GM12865 (cell line): ENCODE data around the gene PCDHGB1.

ENCODE experiments used
- DNase-seq: peaks from one replicate; pipeline ENCODE4 v3.0.0; 2010; ENCODE audit warnings: low read depth
- H3K4me3 ChIP-seq: 2 replicates; pipeline ENCODE4 v1.5.1; 2011; ENCODE audit warnings: mild to moderate bottlenecking, low read depth, low read length, control low read depth
- TF ChIP-seq, protein P1 (sequence below): IDR thresholded peaks from 2 replicates; pipeline ENCODE4 v1.5.1; 2011; ENCODE audit warnings: low read length, control low read depth, low read depth, inconsistent platforms; ENCODE audit not compliant: insufficient read depth; ENCODE audit errors: missing control alignments

The PCDHGB1 gene

DNA sequence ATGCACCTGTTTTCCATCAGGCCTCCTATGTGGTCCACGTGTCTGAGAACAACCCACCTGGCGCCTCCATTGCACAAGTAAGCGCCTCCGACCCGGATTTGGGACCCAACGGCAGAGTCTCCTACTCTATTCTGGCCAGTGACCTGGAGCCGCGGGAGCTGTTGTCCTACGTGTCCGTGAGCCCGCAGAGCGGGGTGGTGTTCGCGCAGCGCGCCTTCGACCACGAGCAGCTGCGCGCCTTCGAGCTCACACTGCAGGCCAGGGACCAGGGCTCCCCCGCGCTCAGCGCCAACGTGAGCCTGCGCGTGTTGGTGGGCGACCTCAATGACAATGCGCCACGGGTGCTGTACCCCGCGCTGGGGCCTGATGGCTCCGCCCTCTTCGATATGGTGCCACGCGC, 1.7 kb downstream of the PCDHGB1 start:
- TF ChIP-seq, protein P1, sequence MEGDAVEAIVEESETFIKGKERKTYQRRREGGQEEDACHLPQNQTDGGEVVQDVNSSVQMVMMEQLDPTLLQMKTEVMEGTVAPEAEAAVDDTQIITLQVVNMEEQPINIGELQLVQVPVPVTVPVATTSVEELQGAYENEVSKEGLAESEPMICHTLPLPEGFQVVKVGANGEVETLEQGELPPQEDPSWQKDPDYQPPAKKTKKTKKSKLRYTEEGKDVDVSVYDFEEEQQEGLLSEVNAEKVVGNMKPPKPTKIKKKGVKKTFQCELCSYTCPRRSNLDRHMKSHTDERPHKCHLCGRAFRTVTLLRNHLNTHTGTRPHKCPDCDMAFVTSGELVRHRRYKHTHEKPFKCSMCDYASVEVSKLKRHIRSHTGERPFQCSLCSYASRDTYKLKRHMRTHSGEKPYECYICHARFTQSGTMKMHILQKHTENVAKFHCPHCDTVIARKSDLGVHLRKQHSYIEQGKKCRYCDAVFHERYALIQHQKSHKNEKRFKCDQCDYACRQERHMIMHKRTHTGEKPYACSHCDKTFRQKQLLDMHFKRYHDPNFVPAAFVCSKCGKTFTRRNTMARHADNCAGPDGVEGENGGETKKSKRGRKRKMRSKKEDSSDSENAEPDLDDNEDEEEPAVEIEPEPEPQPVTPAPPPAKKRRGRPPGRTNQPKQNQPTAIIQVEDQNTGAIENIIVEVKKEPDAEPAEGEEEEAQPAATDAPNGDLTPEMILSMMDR = no peak
- H3K4me3 ChIP-seq = no peak overlapping the region
- DNase-seq = no peak

DNA sequence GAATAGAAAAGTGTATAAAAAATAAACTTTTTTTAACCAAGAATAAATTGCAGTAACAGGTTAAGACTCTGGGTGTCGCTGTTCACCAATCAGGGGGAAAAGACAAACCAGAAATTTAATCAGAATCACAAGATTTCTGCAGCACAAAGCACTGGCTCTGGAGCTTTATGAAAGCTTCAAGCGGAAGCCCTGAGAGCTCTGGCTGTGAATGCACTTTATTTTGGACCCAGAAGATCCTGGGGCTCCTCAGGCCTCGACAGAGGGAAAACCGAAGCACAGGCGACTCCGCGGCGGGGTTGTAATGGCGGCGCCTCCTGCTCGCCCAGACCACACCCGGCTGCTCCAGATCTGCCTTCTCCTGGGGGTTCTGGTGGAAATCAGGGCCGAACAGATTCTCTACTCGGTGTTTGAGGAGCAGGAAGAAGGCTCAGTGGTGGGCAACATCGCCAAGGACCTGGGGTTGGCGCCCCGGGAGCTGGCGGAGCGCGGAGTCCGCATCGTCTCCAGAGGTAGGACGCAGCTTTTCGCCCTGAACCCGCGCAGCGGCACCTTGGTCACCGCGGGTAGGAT, 5.1 kb downstream of the PCDHGB1 start, which contains the start of gene PCDHGA4:
Gene PCDHGA4, plus strand, starts transcription at position 122 of the 570 bp plus-strand sequence. Its CDS starts 87 bp downstream, at position 209.
- no peak for DNase-seq
- TF ChIP-seq, protein P1 = peak; percentile 16

DNA sequence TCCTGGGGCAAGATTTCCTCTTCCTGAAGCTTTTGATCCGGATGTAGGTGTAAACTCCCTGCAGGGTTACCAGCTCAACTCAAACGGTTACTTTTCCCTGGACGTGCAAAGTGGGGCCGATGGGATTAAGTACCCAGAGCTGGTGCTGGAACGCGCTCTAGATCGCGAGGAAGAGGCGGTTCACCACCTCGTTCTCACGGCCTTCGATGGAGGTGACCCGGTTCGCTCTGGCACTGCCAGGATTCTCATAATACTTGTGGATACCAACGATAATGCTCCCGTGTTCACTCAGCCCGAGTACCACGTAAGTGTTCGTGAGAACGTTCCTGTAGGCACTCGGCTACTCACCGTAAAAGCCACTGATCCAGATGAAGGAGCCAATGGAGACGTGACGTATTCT, 5.7 kb downstream of the PCDHGB1 start:
- DNase-seq = no peak
- TF ChIP-seq, protein P1 = no peak
- no peak overlapping the region for H3K4me3 ChIP-seq

More for the DNA sequence above, 5.1 kb downstream of the PCDHGB1 start, which contains the start of gene PCDHGA4:
- no peak within 1 kb of the TSS for H3K4me3 ChIP-seq

DNA sequence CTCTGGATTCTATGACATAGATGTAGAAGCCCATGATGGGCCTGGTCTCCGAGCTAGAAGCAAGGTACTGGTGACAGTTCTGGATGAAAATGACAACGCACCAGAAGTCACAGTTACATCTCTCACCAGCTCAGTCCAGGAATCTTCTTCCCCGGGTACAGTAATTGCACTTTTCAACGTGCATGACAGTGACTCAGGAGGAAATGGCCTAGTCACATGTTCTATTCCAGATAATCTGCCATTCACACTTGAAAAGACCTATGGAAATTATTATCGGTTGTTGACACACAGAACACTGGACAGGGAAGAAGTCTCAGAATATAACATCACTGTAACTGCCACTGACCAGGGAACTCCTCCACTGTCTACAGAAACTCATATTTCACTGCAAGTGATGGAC, 6.2 kb downstream of the PCDHGB1 start:
- H3K4me3 ChIP-seq = no peak overlapping the region
- TF ChIP-seq, protein P1 = no peak
- no peak for DNase-seq

DNA sequence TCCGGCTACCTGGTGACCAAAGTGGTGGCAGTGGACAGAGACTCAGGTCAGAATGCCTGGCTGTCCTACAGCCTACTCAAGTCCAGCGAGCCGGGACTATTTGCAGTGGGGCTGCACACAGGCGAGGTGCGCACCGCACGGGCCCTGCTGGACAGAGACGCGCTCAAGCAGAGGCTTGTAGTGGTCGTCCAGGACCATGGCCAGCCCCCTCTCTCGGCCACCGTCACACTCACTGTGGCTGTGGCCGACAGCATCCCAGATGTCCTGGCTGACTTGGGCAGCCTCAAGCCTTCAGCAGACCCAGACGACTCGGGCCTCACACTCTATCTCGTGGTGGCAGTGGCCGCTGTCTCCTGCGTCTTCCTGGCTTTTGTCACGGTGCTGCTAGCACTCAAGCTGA, 7.1 kb downstream of the PCDHGB1 start:
- DNase-seq = no peak
- no peak overlapping the region for H3K4me3 ChIP-seq
- TF ChIP-seq, protein P1 = no peak

DNA sequence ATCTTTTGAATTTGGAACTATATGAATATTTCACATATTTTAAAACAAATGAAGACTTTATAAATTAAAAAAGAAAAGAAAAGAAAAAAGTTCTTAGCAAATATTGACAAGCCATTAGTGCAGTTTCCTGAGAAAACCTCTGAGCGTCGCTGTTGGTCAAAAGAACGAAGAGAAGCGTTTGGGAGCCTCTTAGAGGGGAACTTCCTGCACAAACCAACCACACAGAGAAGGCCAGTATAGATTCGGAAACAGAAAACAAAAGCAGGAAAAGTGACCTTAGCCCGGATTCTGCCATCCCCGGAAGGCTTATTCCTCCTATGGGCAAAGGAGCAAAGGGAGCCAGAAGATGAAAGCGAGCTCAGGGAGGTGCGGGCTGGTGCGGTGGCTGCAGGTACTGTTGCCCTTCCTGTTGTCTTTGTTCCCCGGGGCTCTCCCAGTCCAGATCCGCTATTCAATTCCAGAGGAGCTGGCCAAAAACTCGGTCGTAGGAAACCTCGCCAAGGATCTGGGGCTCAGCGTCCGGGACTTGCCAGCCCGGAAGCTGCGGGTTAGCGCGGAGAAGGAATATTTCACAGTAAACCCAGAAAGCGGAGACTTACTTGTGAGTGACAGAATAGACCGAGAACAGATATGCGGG, 10.0 kb downstream of the PCDHGB1 start, which contains the start of gene PCDHGB2:
Gene PCDHGB2, plus strand, starts transcription at position 205 of the 637 bp plus-strand sequence. Its CDS starts 142 bp downstream, at position 347.
- TF ChIP-seq, protein P1 = peak; percentile 42
- peak; percentile 64 for DNase-seq
- peak within 1 kb of the TSS; percentile 39 for H3K4me3 ChIP-seq

DNA sequence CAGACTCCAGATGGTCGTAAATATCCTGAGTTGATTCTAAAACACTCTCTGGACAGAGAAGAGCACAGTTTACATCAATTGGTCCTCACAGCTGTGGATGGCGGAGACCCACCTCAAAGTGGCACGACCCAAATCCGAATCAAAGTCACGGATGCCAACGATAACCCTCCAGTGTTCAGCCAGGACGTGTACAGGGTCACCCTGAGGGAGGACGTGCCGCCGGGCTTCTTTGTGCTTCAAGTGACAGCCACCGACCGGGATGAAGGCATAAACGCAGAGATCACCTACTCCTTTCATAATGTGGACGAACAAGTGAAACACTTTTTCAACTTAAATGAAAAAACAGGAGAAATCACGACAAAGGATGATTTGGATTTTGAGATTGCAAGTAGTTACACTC, 10.8 kb downstream of the PCDHGB1 start:
- DNase-seq = no peak
- TF ChIP-seq, protein P1 = no peak
- no peak overlapping the region for H3K4me3 ChIP-seq
